ENCODE results near the gene OR5D18.
"Not testable (repeated sequence)": the region's sequence is repeated elsewhere in the genome, so short reads cannot be mapped to it uniquely, and the experiment has no call there.

The OR5D18 gene

DNA sequence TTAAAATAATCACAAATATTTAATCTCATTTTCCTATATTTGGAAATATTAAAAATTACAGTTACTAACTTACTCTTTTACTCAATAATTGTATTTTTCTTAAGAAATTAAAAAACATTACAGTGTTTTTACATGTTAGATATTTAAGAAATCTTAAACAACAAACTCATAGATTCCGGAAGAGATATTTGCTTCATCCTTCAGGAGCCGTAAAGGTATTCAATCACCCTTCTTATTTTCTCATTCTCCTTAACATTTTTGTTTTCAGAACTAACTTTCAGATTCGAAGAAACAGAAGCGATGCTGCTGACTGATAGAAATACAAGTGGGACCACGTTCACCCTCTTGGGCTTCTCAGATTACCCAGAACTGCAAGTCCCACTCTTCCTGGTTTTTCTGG is at the start of gene OR5D18:
Gene OR5D18, plus strand, starts transcription at position 301 of the 400 bp plus-strand sequence. Its CDS starts 0 bp downstream, at position 301.
- no peak for DNase-seq

DNA sequence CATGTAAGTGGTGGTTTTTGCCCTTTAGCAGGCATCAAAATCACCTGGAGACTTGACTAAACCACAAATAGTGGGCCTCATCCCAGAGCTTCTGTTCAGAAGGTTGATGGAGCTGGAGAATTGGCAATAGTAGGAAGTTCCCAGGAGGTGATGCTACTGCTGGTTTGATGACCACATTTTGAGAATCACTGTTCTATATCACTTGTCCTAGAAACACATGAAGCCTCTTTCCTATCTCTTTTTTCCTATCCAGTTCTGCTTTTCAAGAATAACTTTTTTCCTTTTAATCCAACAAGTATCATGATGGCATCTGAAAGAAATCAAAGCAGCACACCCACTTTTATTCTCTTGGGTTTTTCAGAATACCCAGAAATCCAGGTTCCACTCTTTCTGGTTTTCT is 46.3 kb upstream of the OR5D18 start, which contains the start of gene OR5D13:
Gene OR5D13, plus strand, starts transcription at position 301 of the 400 bp plus-strand sequence. Its CDS starts 0 bp downstream, at position 301.
- no peak for DNase-seq

DNA sequence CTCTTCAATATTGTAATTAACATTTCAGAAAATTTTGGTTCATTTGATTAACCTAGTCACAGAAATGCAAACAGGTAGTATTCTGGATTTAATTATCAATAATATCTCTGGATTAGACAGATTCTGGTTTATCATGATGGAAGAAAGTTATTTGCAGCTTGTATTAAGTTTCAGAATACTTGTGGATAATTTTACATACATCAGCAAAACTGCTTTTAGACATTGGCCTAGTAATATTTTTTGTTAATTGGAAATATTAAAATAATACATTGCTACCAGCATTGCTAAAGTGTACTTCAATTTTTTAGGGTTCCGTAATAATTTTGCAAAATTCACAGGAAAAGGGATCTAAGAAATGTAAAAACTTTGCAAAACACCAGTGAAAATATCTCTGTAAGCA is 27.8 kb upstream of the OR5D18 start:
- no peak for DNase-seq

DNA sequence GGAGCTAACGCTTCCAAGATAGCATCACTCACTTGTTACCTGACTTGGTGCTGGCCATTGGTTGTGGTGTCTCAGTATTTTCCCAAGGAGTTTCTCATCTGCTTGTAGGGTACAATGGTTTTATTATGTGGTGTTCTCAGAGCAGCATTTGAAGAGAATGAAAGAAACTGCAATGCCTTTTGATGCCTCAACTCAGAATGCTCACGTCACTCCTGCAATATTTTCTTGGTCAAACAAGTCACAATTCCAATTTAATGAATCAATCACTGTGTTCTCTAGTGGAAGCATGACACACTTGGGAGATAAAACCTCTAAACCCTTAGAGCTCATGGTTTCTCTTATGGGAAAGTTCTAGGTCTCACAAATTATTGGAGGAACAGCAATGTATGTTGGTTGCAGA is 26.1 kb upstream of the OR5D18 start:
- DNase-seq: no peak

DNA sequence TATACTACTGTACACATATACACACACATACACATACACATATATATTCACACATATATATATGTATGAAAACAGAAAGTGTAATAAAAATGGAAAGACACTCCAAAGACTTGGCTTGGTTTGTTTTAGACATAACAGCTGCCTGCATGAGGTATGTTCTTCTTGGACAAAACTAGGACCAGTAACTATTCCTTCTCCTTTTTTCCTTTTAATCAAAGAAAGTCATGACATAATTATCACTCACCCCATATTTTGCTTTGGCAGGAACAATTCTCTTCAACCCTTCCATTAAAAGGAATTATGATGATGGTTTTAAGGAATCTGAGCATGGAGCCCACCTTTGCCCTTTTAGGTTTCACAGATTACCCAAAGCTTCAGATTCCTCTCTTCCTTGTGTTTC is 24.2 kb upstream of the OR5D18 start, which contains the start of gene OR5D14:
Gene OR5D14, plus strand, starts transcription at position 301 of the 400 bp plus-strand sequence. Its CDS starts 0 bp downstream, at position 301.
- no peak for DNase-seq

DNA sequence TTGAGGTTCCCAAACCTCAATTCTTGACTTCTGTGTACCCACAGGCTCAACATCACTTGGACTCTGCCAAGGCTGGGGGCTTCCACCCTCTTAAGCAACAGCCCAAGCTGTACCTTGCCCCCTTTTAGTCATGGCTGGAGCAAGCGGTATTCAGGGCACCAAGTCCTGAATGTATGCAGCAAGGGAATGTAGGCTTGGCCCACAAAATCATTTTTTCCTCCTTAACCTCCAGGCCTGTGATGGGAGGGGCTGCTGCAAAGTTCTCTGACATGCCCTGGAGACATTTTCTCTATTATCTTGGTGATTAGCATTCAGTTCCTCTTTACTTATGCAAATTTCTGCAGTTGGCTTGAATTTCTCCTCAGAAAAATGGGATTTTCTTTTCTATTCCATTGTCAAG is 13.2 kb upstream of the OR5D18 start:
- no peak for DNase-seq

DNA sequence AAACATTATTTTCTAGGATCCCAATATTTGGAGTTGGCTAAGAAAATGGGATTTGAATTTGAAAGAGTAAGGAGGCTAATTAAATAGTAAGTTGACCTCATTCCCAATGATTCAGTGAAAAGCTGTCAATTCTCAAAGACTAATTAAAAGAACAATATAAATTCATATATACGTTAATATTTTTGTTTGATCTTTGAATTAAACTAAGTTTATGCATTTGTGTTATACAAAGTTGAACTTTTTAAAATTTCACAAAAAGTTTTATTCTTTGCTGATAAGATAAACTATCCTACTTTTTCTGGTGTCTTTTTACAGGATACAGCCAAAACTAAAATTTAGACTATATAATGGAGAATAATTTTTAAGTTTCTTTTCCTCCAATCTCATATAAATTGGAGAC is 8.4 kb upstream of the OR5D18 start, which contains the start of gene OR5L1:
Gene OR5L1, plus strand, starts transcription at position 301 of the 400 bp plus-strand sequence. CDS start 100 bp downstream, outside the sequence.
- no peak for DNase-seq

DNA sequence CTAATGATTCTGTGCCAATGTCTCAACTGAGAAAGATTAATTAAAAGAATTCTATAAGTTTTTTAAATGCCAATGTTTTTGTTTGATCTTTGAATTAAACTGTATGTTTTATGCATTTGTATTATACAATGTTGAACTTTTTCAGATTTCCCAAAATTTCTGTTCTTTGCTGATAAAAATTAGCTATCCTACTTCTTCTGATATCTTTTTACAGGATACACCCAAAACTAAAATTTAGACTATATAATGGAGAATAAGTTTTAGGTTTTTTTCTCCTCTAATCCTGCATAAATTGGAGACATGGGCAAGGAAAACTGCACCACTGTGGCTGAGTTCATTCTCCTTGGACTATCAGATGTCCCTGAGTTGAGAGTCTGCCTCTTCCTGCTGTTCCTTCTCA is 7.5 kb downstream of the OR5D18 start, which contains the start of gene OR5L2:
Gene OR5L2, plus strand, starts transcription at position 301 of the 400 bp plus-strand sequence. Its CDS starts 0 bp downstream, at position 301.
- no peak for DNase-seq

DNA sequence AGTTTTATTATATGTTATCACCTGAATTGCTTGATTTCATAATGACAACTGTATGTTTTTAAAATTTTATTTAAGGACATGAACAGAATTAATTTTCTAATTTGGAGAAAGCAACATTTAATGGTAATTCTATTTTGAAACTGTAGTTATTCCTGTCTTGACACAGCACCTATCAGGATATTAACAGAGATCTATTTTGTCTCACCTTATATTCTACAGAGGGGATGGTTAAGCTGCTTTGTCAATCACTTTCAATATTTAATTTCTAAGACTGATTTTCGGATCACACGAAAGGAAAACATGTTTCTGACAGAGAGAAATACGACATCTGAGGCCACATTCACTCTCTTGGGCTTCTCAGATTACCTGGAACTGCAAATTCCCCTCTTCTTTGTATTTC is 19.0 kb downstream of the OR5D18 start, which contains the start of gene OR5D16:
Gene OR5D16, plus strand, starts transcription at position 301 of the 400 bp plus-strand sequence. Its CDS starts 0 bp downstream, at position 301.
- no peak for DNase-seq

DNA sequence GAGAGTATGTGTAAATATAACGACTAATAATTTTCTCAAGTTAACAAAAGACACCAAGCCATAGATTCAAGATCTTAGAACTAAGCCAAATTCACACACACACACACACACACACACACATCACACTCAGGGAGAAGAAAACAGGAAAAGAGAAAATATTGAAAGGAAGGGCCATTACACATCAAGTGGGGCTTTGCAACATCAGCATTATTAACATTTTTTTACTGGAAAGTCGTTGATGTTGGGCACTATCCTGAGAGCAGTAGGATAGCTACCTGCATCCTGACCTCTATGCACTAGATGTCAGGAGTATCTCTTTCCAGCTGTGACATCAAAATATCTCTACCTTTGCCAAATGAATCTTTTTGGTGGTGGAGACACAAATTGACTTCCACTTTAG is 28.0 kb downstream of the OR5D18 start:
- no peak for DNase-seq

DNA sequence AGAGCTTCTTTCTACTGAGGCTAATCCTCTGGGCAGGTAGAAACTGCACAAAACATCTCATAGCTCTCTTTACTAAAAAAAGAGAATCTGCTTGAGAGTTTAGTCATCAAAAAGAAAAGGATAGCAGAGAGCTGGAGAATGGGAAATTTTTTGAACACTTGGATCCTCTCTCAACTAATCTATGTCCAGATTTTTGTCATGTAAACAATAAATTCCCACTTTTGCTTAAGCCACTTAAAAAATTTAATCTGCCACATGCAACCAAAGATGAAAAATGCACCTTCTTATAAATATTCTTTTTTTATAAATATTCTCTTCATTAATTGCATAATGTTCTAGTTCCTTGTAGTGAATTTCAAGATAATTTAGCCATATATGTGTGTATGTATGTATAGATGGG is 29.6 kb downstream of the OR5D18 start:
- no peak for DNase-seq

DNA sequence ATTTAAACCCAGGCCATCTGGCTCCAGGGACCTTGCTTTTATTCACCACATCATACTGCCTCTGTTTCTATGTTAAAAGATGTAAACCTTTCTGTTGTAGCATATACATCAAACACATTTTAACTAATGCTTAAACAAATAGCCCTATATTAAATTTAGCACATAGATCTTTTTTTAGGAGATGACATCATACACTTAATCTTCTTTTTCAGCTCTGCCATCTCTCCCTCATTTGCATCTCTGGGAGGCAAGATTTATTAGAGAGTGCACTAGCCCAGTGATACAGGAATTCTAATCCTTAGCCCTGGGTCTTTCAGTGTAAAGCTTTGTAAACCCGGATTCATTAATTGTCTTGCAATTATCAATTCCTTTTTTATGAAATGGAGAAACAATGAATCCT is 32.7 kb downstream of the OR5D18 start:
- DNase-seq: no peak

DNA sequence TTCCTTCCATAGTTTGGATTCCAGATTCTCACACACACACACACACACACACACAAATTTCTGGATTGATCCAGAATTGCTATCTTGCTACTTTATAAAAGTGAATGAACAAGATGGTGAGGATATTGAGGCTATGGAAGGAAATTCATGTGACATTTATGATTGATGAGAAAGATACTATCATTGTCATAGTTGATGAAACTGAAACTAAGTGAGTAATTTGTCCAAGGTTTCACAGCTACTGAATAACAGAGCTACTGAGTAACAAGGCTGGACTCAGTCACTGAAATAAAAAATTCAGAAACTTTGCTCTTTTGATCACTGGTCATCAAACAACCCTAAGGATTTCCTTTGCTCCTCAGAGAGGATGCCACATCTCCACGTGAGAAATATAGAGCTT is 35.3 kb downstream of the OR5D18 start:
- no peak for DNase-seq

DNA sequence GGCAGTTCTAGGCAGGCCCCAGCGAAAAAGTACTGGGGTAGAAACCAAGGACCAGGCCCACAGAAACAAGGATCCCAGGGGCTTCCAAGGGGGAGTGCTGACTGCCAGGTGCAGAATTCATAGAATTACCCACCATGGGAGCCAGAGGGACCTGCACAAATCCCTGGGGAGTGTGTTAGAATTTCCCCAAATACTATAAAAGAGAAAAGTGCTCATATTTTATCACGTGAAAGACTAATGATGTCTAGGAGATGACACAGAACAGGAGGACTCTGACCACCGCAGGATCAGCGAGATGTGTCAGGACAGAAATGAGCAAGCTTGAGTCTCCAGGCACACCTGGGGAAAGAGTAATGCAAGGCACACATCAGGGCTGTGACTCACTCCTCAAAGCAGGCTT is 47.9 kb downstream of the OR5D18 start:
- DNase-seq: not testable (repeated sequence)

Measured in SHP77 (cell line).